Peyer's patch (tissue), 4 donors: Measurements from ENCODE around the gene U2AF1L4. TPM values are rescaled to one million over a fixed set of nuclear protein-coding genes. Genes with fewer than 3 reads are reported as not detected.
A peak's percentile ranks its signal among the peaks of the same experiment; 100 is the strongest.
"Not testable (repeated sequence)": the region's sequence is repeated elsewhere in the genome, so short reads cannot be mapped to it uniquely, and the experiment has no call there.

Experiments used
- DNase-seq, 3 donors: peaks; one replicate each; pipeline ENCODE4 v3.0.0-alpha.2; 2017 to 2019
- H3K27ac ChIP-seq, 4 donors: fragments of 200-600 bp; sonication (generic); one replicate each; pipeline ENCODE4 v1.5.1; 2016 to 2019
- H3K27me3 ChIP-seq, 2 donors: fragments of 200-600 bp; sonication (generic); one replicate each; pipeline ENCODE4 v1.5.1; 2019
- H3K36me3 ChIP-seq, 3 donors: fragments of 200-600 bp; sonication (generic); one replicate each; pipeline ENCODE4 v1.5.1; 2016 to 2019
- H3K4me1 ChIP-seq, 4 donors: fragments of 200-600 bp; sonication (generic); one replicate each; pipeline ENCODE4 v1.5.1; 2016 to 2019
- H3K4me3 ChIP-seq, 4 donors: fragments of 200-600 bp; sonication (generic); 1 replicate in 3 of 4; 2 replicates in 1 of 4; pipeline ENCODE4 v1.5.1; 2016 to 2019; ENCODE audit warnings: mild to moderate bottlenecking in 1 of 4
- H3K9me3 ChIP-seq, 4 donors: fragments of 200-600 bp; sonication (generic); one replicate each; pipeline ENCODE4 v1.5.1; 2016 to 2019; ENCODE audit warnings: mild to moderate bottlenecking in 1 of 4
- CTCF ChIP-seq, 6 experiments: fragments of 450-650 bp in 4 of 6; fragments of 200-600 bp in 2 of 6; sonication (generic) in 1 of 6; IDR thresholded peaks; one replicate each; pipeline ENCODE4 v1.5.1; 2017 to 2019; ENCODE audit warnings: antibody characterized with exemption in 6 of 6, mild to moderate bottlenecking in 3 of 6, moderate library complexity in 1 of 6
- POLR2A ChIP-seq, 2 donors: fragments of 450-650 bp; IDR thresholded peaks; one replicate each; pipeline ENCODE4 v1.5.1; 2017; ENCODE audit warnings: antibody characterized with exemption in 2 of 2, mild to moderate bottlenecking in 2 of 2, moderate library complexity in 2 of 2
- total RNA-seq, 4 donors: library from RNA; depleted of rRNA; stranded (reverse); fragments of >200 nt; gene quantifications; one replicate each; pipeline ENCODE4 v1.1.0, GENCODE V29; 2016

Gene U2AF1L4
- total RNA-seq, 4 donors from 2014 or later = 14.5 to 70.5 (median 34.6) TPM

GRCh38 chr19:35774274-35775045 is 29.2 kb upstream of the U2AF1L4 start:
- H3K36me3 ChIP-seq = no peaks in the 10 kb centered on the region
- H3K27ac ChIP-seq = no peak overlapping the region
- H3K9me3 ChIP-seq = no peaks in the 10 kb centered on the region
- DNase-seq = peak in 1 of 3 donors; percentile 44
- H3K4me1 ChIP-seq = peaks cover 0 to 15% (median 5%) of the 10 kb centered on the region in 4 donors
- peak overlapping the region; percentile 85 to 99 (median 94) for H3K4me3 ChIP-seq
- TF ChIP-seq CTCF (IDR thresholded peaks at IDR 0.05) (no peak), POLR2A (IDR thresholded peaks at IDR 0.05) (no peak)
- no peaks in the 10 kb centered on the region for H3K27me3 ChIP-seq

- no peak for TF ChIP-seq CTCF (IDR thresholded peaks at IDR 0.05)
- TF ChIP-seq POLR2A (IDR thresholded peaks at IDR 0.05) = no peak
- Histone ChIP-seq H3K27me3 (no peaks in the 10 kb centered on the region), H3K36me3 (no peaks in the 10 kb centered on the region), H3K4me3 (no peak overlapping the region), H3K27ac (no peak overlapping the region), H3K4me1 (peaks cover 0 to 15% (median 5%) of the 10 kb centered on the region in 4 donors), H3K9me3 (no peaks in the 10 kb centered on the region)
- no peak for DNase-seq
Measured at GRCh38 chr19:35773020-35773806, 28.0 kb upstream of the U2AF1L4 start.

- not testable (repeated sequence) for H3K4me3 ChIP-seq, H3K36me3 ChIP-seq, H3K27me3 ChIP-seq, DNase-seq, H3K27ac ChIP-seq, H3K9me3 ChIP-seq
- H3K4me1 ChIP-seq = peaks cover 0 to 15% (median 5%) of the 10 kb centered on the region in 4 donors
Measured at GRCh38 chr19:35772362-35772761, 27.1 kb upstream of the U2AF1L4 start.

- TF ChIP-seq CTCF (IDR thresholded peaks at IDR 0.05) = no peak
- TF ChIP-seq POLR2A (IDR thresholded peaks at IDR 0.05) = no peak
- no peak overlapping the region for H3K4me3 ChIP-seq
- H3K27me3 ChIP-seq = no peaks in the 10 kb centered on the region
- no peaks in the 10 kb centered on the region for H3K4me1 ChIP-seq
- no peak for DNase-seq
- peaks cover 0 to 22% (median 0%) of the 10 kb centered on the region in 3 donors for H3K36me3 ChIP-seq
- no peaks in the 10 kb centered on the region for H3K9me3 ChIP-seq
- H3K27ac ChIP-seq = no peak overlapping the region
Measured at GRCh38 chr19:35768082-35768421, 22.8 kb upstream of the U2AF1L4 start.

- H3K27ac ChIP-seq = no peak overlapping the region
- H3K27me3 ChIP-seq = no peaks in the 10 kb centered on the region
- peaks cover 0 to 22% (median 0%) of the 10 kb centered on the region in 3 donors for H3K36me3 ChIP-seq
- TF ChIP-seq CTCF (IDR thresholded peaks at IDR 0.05) (no peak), POLR2A (IDR thresholded peaks at IDR 0.05) (no peak)
- no peak overlapping the region for H3K4me3 ChIP-seq
- no peaks in the 10 kb centered on the region for H3K9me3 ChIP-seq
- DNase-seq = no peak
- H3K4me1 ChIP-seq = no peaks in the 10 kb centered on the region
Measured at GRCh38 chr19:35767288-35768081, 22.3 kb upstream of the U2AF1L4 start.
